ENCODE measurements around the gene ATG12.
"Not testable (repeated sequence)": the region's sequence is repeated elsewhere in the genome, so short reads cannot be mapped to it uniquely, and the experiment has no call there.

GRCh38 chr5:115824983-115825382 is 16.4 kb downstream of the ATG12 start:
- not testable (repeated sequence) for TF ChIP-seq CBX2 (IDR thresholded peaks at IDR 0.05; ENCODE audit: borderline replicate concordance, low read depth); ZC3H11A (IDR thresholded peaks at IDR 0.05); ZFP36 (IDR thresholded peaks at IDR 0.05; ENCODE audit: borderline replicate concordance, partially characterized antibody); CEBPB (IDR thresholded peaks at IDR 0.05)
